ENCODE measurements around the gene CACNB1.

DNA sequence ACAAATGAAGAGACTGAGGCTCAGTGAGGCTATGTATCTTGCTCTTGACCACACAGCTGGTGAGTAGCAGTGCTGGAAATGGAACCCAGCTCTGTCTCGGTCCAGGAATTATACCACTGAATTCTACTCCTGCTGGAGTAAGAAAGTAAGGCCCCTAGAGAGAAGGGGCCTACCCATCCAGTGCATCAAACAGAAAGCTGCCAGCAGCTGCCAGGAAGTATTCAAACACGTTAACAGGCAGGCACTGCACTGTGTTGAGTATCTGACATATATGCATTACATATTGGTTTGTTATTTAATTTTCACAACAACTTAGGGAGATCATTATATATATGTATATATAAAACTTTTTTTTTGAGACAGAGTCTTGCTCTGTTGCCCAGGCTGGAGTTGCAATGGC is 35.5 kb downstream of the CACNB1 start:
- TF ChIP-seq TCF12 (IDR thresholded peaks at IDR 0.05; ENCODE audit: low read depth) (no peak), EP300 (IDR thresholded peaks at IDR 0.05; ENCODE audit: borderline replicate concordance) (no peak), RAD21 (IDR thresholded peaks at IDR 0.05; ENCODE audit: low read depth) (no peak), YY1 (IDR thresholded peaks at IDR 0.05; ENCODE audit: low read depth) (no peak), FOXM1 (IDR thresholded peaks at IDR 0.05; ENCODE audit: borderline replicate concordance, low read depth) (no peak), TAF1 (IDR thresholded peaks at IDR 0.05; ENCODE audit: low read depth) (no peak), CREB1 (IDR thresholded peaks at IDR 0.05; ENCODE audit: low read depth) (no peak), NFIC (IDR thresholded peaks at IDR 0.05) (no peak), EGR1 (IDR thresholded peaks at IDR 0.05) (no peak), CEBPB (IDR thresholded peaks at IDR 0.05) (no peak), ZBTB7A (IDR thresholded peaks at IDR 0.05; ENCODE audit: low read depth) (no peak), TEAD4 (IDR thresholded peaks at IDR 0.05) (no peak)
- TF ChIP-seq, protein P1, sequence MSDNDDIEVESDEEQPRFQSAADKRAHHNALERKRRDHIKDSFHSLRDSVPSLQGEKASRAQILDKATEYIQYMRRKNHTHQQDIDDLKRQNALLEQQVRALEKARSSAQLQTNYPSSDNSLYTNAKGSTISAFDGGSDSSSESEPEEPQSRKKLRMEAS (IDR thresholded peaks at IDR 0.05) = no peak
- TF ChIP-seq, protein P2, sequence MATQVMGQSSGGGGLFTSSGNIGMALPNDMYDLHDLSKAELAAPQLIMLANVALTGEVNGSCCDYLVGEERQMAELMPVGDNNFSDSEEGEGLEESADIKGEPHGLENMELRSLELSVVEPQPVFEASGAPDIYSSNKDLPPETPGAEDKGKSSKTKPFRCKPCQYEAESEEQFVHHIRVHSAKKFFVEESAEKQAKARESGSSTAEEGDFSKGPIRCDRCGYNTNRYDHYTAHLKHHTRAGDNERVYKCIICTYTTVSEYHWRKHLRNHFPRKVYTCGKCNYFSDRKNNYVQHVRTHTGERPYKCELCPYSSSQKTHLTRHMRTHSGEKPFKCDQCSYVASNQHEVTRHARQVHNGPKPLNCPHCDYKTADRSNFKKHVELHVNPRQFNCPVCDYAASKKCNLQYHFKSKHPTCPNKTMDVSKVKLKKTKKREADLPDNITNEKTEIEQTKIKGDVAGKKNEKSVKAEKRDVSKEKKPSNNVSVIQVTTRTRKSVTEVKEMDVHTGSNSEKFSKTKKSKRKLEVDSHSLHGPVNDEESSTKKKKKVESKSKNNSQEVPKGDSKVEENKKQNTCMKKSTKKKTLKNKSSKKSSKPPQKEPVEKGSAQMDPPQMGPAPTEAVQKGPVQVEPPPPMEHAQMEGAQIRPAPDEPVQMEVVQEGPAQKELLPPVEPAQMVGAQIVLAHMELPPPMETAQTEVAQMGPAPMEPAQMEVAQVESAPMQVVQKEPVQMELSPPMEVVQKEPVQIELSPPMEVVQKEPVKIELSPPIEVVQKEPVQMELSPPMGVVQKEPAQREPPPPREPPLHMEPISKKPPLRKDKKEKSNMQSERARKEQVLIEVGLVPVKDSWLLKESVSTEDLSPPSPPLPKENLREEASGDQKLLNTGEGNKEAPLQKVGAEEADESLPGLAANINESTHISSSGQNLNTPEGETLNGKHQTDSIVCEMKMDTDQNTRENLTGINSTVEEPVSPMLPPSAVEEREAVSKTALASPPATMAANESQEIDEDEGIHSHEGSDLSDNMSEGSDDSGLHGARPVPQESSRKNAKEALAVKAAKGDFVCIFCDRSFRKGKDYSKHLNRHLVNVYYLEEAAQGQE (IDR thresholded peaks at IDR 0.05; ENCODE audit: low read depth) = no peak
